GM12878 (cell line): ENCODE measurements around the gene EDA2R. TPM values are rescaled to one million over a fixed set of nuclear protein-coding genes. Genes with fewer than 3 reads are reported as not detected.

ENCODE experiments used
- ATAC-seq: fragments of 200-7000 bp; cut with Tn5 transposase; 3 replicates; pipeline ENCODE4 v1.9.1; 2020; ENCODE audit warnings: mild to moderate bottlenecking, moderate library complexity
- BruUV-seq: library from RNA; stranded (reverse); fragments of 400-500 nt; replicated peaks from 2 replicates; lab custom pipeline; 2021; lab: Mats Ljungman, UMichigan
- CTCF ChIA-PET: fragments of 300-600 bp; sonication (Branson Sonifier 250); formaldehyde crosslinking; extraction: SDS; loops from one replicate; lab custom pipeline; 2021; ENCODE audit warnings: inconsistent platforms; lab: Yijun Ruan, JAX
- POLR2A ChIA-PET: fragments of 350-600 bp; formaldehyde crosslinking; extraction: SDS; loops from one replicate; lab custom pipeline; 2021; ENCODE audit warnings: inconsistent platforms; lab: Charles Lee
- RAD21 ChIA-PET: fragments of 300-600 bp; sonication (Branson Sonifier 250); formaldehyde crosslinking; loops from one replicate; lab custom pipeline; 2023; ENCODE audit warnings: antibody characterized with exemption; ENCODE audit not compliant: unreplicated experiment; lab: Charles Lee
- SMC1A ChIA-PET: fragments of 300-600 bp; sonication (Branson Sonifier 250); formaldehyde crosslinking; loops from one replicate; lab custom pipeline; 2023; ENCODE audit not compliant: unreplicated experiment, uncharacterized antibody; lab: Charles Lee
- DNase-seq: peaks from one replicate; pipeline ENCODE4 v3.0.0-alpha.2; 2011; ENCODE audit warnings: low read depth, low spot score
- FAIRE-seq: peaks from 3 replicates; lab custom pipeline; 2011; peaks lifted over from hg19 to GRCh38; lab: Jason Lieb, UNC
- H2AFZ ChIP-seq: 2 replicates; pipeline ENCODE4 v1.6.0; 2011; ENCODE audit warnings: low read depth, low read length, control low read depth; ENCODE audit not compliant: control insufficient read depth
- H3K27ac ChIP-seq: 2 replicates; pipeline ENCODE4 v1.5.1; 2011; ENCODE audit warnings: control low read depth; ENCODE audit not compliant: control insufficient read depth, insufficient read depth
- H3K27me3 ChIP-seq, 2 experiments: replicated peaks in 1 of 2; 2 replicates each; pipeline versions ENCODE4 v1.6.0 to v1.6.1; 2011; ENCODE audit warnings: low read length in 1 of 2; ENCODE audit not compliant: control insufficient read depth in 2 of 2, insufficient read depth in 2 of 2
- H3K36me3 ChIP-seq, 2 experiments: 2 replicates each; pipeline ENCODE4 v1.5.1; 2011; ENCODE audit warnings: low read length in 1 of 2; ENCODE audit not compliant: control insufficient read depth in 2 of 2, insufficient read depth in 2 of 2
- H3K4me1 ChIP-seq: 2 replicates; pipeline ENCODE4 v1.6.1; 2011; ENCODE audit warnings: mild to moderate bottlenecking, low read length, moderate library complexity, mixed read lengths; ENCODE audit not compliant: control insufficient read depth, insufficient read depth
- H3K4me2 ChIP-seq: 2 replicates; pipeline ENCODE4 v1.6.0; 2011; ENCODE audit warnings: control low read depth; ENCODE audit not compliant: control insufficient read depth, insufficient read depth
- H3K4me3 ChIP-seq: fragments of 200-600 bp; sonication (generic); 2 replicates; pipeline ENCODE4 v1.5.1; 2016
- H3K79me2 ChIP-seq: 2 replicates; pipeline ENCODE4 v1.6.0; 2011; ENCODE audit warnings: low read length; ENCODE audit not compliant: control insufficient read depth, insufficient read depth
- H3K9ac ChIP-seq: 2 replicates; pipeline ENCODE4 v1.8.0; 2011; ENCODE audit warnings: low read length, control low read depth, mixed read lengths; ENCODE audit not compliant: control insufficient read depth, insufficient read depth
- H3K9me3 ChIP-seq: replicated peaks from 3 replicates; pipeline ENCODE4 v1.5.1; 2011; ENCODE audit warnings: mild to moderate bottlenecking, low read length; ENCODE audit not compliant: control insufficient read depth, insufficient read depth
- H4K20me1 ChIP-seq: 2 replicates; pipeline ENCODE4 v1.6.0; 2011; ENCODE audit not compliant: control insufficient read depth, insufficient read depth
- BRCA1 ChIP-seq: IDR thresholded peaks from 2 replicates; pipeline ENCODE4 v1.6.1; 2011; ENCODE audit warnings: low read depth, low read length, improper control_type of control experiment
- HDAC6 ChIP-seq: fragments of 200-600 bp; sonication (generic); IDR thresholded peaks from one replicate; pipeline ENCODE4 v1.8.0; 2017; ENCODE audit warnings: antibody characterized with exemption; ENCODE audit not compliant: unreplicated experiment
- JUNB ChIP-seq: IDR thresholded peaks from 2 replicates; pipeline ENCODE4 v1.6.1; 2016; ENCODE audit warnings: antibody characterized with exemption, mild to moderate bottlenecking
- RAD51 ChIP-seq: fragments of 450-650 bp; IDR thresholded peaks from 2 replicates; pipeline ENCODE4 v1.6.1; 2016; ENCODE audit warnings: moderate library complexity, mild to moderate bottlenecking, inconsistent platforms
- STAT1 ChIP-seq: fragments of 450-650 bp; conservative IDR thresholded peaks from 2 replicates; pipeline ENCODE4 v1.6.1; 2014; ENCODE audit warnings: antibody characterized with exemption, mild to moderate bottlenecking
- TCF7 ChIP-seq: IDR thresholded peaks from 2 replicates; pipeline ENCODE4 v1.6.1; 2014; ENCODE audit warnings: antibody characterized with exemption, borderline replicate concordance
- YBX1 ChIP-seq: fragments of 450-650 bp; IDR thresholded peaks from 2 replicates; pipeline ENCODE4 v1.6.1; 2016; ENCODE audit warnings: antibody characterized with exemption
- WGBS: methylation state at CpG from one replicate; pipeline ENCODE4 v1.1.6; 2016; ENCODE audit warnings: low lambda C conversion rate; ENCODE audit not compliant: insufficient replicate concordance, insufficient coverage; ENCODE audit errors: missing lambda C conversion rate; 5-methylcytosine and 5-hydroxymethylcytosine counted together
- in situ Hi-C: fragments of 300-500 bp; cut with MboI; formaldehyde crosslinking; loops from 9 replicates; pipeline ENCODE4 v1.14.3; 2018; ENCODE audit warnings: mixed read lengths
- intact Hi-C: fragments of 100-400 bp; cut with micrococcal nuclease; formaldehyde crosslinking; loops from one replicate; pipeline ENCODE4 v1.14.2; 2022; ENCODE audit not compliant: unreplicated experiment
- polyA plus RNA-seq, 11 experiments: library from polyadenylated mRNA; depleted of rRNA in 4 of 11; unstranded in 6 of 11; stranded (reverse) in 5 of 11; fragments of >200 nt; fragmentation: Nextera tagmentation in 4 of 11; fragmentation: Illumina TruSeq in 1 of 11; extraction: Ambion mirVana in 4 of 11; extraction: Trizol in 1 of 11; gene quantifications; 1 replicate in 1 of 11; 2 replicates in 10 of 11; pipeline versions ENCODE4 v1.2.1 to v1.2.3, GENCODE V29; 2011 to 2016; ENCODE audit warnings: inconsistent platforms in 2 of 11, missing spikeins in 2 of 11, low read depth in 1 of 11
- total RNA-seq, 4 experiments: library from RNA; depleted of rRNA in 3 of 4; stranded (reverse); fragments of >200 nt in 3 of 4; fragmentation: Illumina TruSeq in 1 of 4; extraction: Trizol in 1 of 4; gene quantifications; 2 replicates each; pipeline versions ENCODE4 v1.2.1 to v1.2.3, GENCODE V29; 2013 to 2021
- TF ChIP-seq, protein P1 (sequence below): fragments of 150-350 bp; IDR thresholded peaks from 2 replicates; pipeline ENCODE4 v1.6.1; 2014; ENCODE audit warnings: mild to moderate bottlenecking, low read depth, low read length
- TF ChIP-seq, protein P2 (sequence below): fragments of 450-650 bp; IDR thresholded peaks from 2 replicates; pipeline ENCODE4 v1.6.1; 2017; ENCODE audit warnings: mild to moderate bottlenecking
- TF ChIP-seq, protein P3 (sequence below): fragments of 450-650 bp; IDR thresholded peaks from 2 replicates; pipeline ENCODE4 v1.6.1; 2017; ENCODE audit warnings: mild to moderate bottlenecking, low read depth, inconsistent platforms; ENCODE audit not compliant: poor library complexity, severe bottlenecking

EDA2R gene
- total and polyA plus RNA-seq, 10 of the 15 experiments (the other 5 are each of a cell fraction or from before 2014, with no cell fraction given), result 3.3 to 33.5 (median 8.4) TPM

DNA sequence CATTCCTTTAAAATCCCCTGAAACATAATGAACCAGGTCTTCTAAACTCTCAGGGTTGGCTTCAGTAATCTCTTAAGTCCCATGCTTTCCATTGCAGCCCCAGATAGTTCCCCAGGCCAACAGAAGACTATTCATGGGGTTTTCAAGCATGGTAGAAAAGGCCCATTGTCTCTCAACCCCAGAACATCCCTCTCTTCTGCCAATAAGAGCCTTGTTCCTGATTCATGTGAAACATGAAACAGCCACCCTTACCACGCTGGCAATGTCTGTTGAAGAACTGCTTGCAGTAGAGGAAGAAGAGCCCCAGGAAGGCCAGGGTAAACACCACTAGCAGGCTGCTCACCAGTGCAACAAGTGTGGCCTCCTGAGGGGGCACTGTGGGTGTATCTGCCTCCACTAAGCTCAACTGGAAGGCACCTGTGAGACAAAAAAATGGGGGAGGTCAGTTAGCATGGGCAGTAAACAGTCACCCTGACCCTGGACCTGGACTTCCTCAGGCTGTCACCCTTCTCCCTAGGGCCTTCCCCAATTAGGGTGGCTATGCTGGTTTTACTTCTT lies 36.4 kb downstream of the EDA2R start:
- Histone ChIP-seq H3K4me3 (no peak overlapping the region), H3K4me2 (no peak overlapping the region), H3K9ac (no peak overlapping the region), H3K4me1 (no peaks in the 10 kb centered on the region; the same call in 1 of the 2 replicates), H3K36me3 (peaks cover 0 to 4% of the 10 kb centered on the region in 2 experiments; a peak in 3 of 4 replicates), H4K20me1 (no peaks in the 10 kb centered on the region), H3K79me2 (no peaks in the 10 kb centered on the region), H2AFZ (no peak overlapping the region), H3K9me3 (no peaks in the 10 kb centered on the region), H3K27me3 (no peaks in the 10 kb centered on the region), H3K27ac (no peak overlapping the region)
- ChIA-PET SMC1A (no interaction called here), RAD21 (no interaction called here), POLR2A (no interaction called here), CTCF (interaction anchor here (1.9 kb wide), 1 partner anchor 401 kb away, joined by 4 read pairs; no protein-coding TSS in a partner anchor)
- no peak for DNase-seq
- no TSS peak for BruUV-seq
- intact Hi-C loops (loop anchor here (5.0 to 10.0 kb wide), 2 partner anchors 130 to 1862 kb away; no protein-coding TSS in a partner anchor), in situ Hi-C loops (no loop called here)
- TF ChIP-seq, protein P1, sequence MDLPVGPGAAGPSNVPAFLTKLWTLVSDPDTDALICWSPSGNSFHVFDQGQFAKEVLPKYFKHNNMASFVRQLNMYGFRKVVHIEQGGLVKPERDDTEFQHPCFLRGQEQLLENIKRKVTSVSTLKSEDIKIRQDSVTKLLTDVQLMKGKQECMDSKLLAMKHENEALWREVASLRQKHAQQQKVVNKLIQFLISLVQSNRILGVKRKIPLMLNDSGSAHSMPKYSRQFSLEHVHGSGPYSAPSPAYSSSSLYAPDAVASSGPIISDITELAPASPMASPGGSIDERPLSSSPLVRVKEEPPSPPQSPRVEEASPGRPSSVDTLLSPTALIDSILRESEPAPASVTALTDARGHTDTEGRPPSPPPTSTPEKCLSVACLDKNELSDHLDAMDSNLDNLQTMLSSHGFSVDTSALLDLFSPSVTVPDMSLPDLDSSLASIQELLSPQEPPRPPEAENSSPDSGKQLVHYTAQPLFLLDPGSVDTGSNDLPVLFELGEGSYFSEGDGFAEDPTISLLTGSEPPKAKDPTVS, result no peak
- no peak for TF ChIP-seq HDAC6
- no peak for TF ChIP-seq YBX1
- TF ChIP-seq, protein P2, sequence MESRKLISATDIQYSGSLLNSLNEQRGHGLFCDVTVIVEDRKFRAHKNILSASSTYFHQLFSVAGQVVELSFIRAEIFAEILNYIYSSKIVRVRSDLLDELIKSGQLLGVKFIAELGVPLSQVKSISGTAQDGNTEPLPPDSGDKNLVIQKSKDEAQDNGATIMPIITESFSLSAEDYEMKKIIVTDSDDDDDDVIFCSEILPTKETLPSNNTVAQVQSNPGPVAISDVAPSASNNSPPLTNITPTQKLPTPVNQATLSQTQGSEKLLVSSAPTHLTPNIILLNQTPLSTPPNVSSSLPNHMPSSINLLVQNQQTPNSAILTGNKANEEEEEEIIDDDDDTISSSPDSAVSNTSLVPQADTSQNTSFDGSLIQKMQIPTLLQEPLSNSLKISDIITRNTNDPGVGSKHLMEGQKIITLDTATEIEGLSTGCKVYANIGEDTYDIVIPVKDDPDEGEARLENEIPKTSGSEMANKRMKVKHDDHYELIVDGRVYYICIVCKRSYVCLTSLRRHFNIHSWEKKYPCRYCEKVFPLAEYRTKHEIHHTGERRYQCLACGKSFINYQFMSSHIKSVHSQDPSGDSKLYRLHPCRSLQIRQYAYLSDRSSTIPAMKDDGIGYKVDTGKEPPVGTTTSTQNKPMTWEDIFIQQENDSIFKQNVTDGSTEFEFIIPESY, result no peak
- TF ChIP-seq TCF7, result no peak
- TF ChIP-seq BRCA1, result no peak
- TF ChIP-seq STAT1, result no peak
- TF ChIP-seq, protein P3, sequence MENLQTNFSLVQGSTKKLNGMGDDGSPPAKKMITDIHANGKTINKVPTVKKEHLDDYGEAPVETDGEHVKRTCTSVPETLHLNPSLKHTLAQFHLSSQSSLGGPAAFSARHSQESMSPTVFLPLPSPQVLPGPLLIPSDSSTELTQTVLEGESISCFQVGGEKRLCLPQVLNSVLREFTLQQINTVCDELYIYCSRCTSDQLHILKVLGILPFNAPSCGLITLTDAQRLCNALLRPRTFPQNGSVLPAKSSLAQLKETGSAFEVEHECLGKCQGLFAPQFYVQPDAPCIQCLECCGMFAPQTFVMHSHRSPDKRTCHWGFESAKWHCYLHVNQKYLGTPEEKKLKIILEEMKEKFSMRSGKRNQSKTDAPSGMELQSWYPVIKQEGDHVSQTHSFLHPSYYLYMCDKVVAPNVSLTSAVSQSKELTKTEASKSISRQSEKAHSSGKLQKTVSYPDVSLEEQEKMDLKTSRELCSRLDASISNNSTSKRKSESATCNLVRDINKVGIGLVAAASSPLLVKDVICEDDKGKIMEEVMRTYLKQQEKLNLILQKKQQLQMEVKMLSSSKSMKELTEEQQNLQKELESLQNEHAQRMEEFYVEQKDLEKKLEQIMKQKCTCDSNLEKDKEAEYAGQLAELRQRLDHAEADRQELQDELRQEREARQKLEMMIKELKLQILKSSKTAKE, result no peak
- no peak for TF ChIP-seq RAD51
- no peak for TF ChIP-seq JUNB
- FAIRE-seq, result no peak
- ATAC-seq, result peak; percentile 69
- WGBS, result 0% methylated on average over 1 of the region's 1 CpG
